ENCODE results near the gene SLC9A1.
"Not testable (repeated sequence)": the region's sequence is repeated elsewhere in the genome, so short reads cannot be mapped to it uniquely, and the experiment has no call there.

- TF ChIP-seq, protein P1, sequence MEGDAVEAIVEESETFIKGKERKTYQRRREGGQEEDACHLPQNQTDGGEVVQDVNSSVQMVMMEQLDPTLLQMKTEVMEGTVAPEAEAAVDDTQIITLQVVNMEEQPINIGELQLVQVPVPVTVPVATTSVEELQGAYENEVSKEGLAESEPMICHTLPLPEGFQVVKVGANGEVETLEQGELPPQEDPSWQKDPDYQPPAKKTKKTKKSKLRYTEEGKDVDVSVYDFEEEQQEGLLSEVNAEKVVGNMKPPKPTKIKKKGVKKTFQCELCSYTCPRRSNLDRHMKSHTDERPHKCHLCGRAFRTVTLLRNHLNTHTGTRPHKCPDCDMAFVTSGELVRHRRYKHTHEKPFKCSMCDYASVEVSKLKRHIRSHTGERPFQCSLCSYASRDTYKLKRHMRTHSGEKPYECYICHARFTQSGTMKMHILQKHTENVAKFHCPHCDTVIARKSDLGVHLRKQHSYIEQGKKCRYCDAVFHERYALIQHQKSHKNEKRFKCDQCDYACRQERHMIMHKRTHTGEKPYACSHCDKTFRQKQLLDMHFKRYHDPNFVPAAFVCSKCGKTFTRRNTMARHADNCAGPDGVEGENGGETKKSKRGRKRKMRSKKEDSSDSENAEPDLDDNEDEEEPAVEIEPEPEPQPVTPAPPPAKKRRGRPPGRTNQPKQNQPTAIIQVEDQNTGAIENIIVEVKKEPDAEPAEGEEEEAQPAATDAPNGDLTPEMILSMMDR (IDR thresholded peaks at IDR 0.05), result not testable (repeated sequence)
- TF ChIP-seq ZNF121 (CRISPR knock-in tag; IDR thresholded peaks at IDR 0.05); KAT7 (CRISPR knock-in tag; IDR thresholded peaks at IDR 0.05; ENCODE audit: borderline replicate concordance); NFYB (CRISPR knock-in tag; conservative IDR thresholded peaks at IDR 0.05; ENCODE audit: low read depth); MYBL2 (CRISPR knock-in tag; IDR thresholded peaks at IDR 0.05): not testable (repeated sequence)
- TF ChIP-seq, protein P2, sequence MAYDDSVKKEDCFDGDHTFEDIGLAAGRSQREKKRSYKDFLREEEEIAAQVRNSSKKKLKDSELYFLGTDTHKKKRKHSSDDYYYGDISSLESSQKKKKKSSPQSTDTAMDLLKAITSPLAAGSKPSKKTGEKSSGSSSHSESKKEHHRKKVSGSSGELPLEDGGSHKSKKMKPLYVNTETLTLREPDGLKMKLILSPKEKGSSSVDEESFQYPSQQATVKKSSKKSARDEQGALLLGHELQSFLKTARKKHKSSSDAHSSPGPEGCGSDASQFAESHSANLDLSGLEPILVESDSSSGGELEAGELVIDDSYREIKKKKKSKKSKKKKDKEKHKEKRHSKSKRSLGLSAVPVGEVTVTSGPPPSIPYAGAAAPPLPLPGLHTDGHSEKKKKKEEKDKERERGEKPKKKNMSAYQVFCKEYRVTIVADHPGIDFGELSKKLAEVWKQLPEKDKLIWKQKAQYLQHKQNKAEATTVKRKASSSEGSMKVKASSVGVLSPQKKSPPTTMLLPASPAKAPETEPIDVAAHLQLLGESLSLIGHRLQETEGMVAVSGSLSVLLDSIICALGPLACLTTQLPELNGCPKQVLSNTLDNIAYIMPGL (CRISPR knock-in tag; IDR thresholded peaks at IDR 0.05), result not testable (repeated sequence)
- TF ChIP-seq, protein P3, sequence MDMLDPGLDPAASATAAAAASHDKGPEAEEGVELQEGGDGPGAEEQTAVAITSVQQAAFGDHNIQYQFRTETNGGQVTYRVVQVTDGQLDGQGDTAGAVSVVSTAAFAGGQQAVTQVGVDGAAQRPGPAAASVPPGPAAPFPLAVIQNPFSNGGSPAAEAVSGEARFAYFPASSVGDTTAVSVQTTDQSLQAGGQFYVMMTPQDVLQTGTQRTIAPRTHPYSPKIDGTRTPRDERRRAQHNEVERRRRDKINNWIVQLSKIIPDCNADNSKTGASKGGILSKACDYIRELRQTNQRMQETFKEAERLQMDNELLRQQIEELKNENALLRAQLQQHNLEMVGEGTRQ (CRISPR knock-in tag; IDR thresholded peaks at IDR 0.05), result not testable (repeated sequence)
These were observed 29.7 kb upstream of the SLC9A1 start for GRCh38 chr1:27184665-27185064.
